Measurements from ENCODE around the gene SEMG1. TPM values are rescaled to one million over a fixed set of nuclear protein-coding genes. Genes with fewer than 3 reads are reported as not detected.

SEMG1 gene
- total RNA-seq, 1 donor from 2014 or later: not detected

DNA sequence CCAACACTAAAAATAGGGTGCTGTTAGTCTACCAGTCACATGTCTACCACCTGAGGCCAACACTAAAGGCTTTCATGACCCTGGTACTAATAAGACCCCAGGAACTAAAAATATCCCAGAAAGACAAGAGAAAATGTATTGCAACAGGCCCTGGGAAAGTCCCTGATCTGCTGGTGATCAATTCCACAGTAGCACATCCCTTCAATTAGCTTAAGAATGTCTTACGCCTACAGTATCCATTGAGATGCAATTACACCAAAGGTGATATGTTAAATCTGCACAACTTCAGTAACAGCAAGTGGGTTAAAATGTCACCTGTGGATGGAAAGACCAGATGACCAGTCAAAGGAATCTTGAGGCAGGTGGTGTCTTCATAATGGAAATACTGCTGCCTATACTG lies 3.1 kb downstream of the SEMG1 start:
- no peaks in the 10 kb centered on the region for H3K9me3 Mint-ChIP-seq
- no peaks in the 10 kb centered on the region for H3K4me1 Mint-ChIP-seq
- ATAC-seq (ENCODE audit: low read depth) (no peak), DNase-seq (no peak)
- H3K4me3 Mint-ChIP-seq: no peak overlapping the region
- ChIA-PET POLR2A (no interaction called here), CTCF (no interaction called here)
- intact Hi-C loops (cut with micrococcal nuclease): no loop called here
- H3K27ac Mint-ChIP-seq: no peak overlapping the region
- no peaks in the 10 kb centered on the region for H3K36me3 Mint-ChIP-seq (ENCODE audit: low read depth)
- H3K27me3 Mint-ChIP-seq: peaks cover 39% of the 10 kb centered on the region
- TF ChIP-seq, protein P1, sequence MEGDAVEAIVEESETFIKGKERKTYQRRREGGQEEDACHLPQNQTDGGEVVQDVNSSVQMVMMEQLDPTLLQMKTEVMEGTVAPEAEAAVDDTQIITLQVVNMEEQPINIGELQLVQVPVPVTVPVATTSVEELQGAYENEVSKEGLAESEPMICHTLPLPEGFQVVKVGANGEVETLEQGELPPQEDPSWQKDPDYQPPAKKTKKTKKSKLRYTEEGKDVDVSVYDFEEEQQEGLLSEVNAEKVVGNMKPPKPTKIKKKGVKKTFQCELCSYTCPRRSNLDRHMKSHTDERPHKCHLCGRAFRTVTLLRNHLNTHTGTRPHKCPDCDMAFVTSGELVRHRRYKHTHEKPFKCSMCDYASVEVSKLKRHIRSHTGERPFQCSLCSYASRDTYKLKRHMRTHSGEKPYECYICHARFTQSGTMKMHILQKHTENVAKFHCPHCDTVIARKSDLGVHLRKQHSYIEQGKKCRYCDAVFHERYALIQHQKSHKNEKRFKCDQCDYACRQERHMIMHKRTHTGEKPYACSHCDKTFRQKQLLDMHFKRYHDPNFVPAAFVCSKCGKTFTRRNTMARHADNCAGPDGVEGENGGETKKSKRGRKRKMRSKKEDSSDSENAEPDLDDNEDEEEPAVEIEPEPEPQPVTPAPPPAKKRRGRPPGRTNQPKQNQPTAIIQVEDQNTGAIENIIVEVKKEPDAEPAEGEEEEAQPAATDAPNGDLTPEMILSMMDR (IDR thresholded peaks at IDR 0.05): no peak

DNA sequence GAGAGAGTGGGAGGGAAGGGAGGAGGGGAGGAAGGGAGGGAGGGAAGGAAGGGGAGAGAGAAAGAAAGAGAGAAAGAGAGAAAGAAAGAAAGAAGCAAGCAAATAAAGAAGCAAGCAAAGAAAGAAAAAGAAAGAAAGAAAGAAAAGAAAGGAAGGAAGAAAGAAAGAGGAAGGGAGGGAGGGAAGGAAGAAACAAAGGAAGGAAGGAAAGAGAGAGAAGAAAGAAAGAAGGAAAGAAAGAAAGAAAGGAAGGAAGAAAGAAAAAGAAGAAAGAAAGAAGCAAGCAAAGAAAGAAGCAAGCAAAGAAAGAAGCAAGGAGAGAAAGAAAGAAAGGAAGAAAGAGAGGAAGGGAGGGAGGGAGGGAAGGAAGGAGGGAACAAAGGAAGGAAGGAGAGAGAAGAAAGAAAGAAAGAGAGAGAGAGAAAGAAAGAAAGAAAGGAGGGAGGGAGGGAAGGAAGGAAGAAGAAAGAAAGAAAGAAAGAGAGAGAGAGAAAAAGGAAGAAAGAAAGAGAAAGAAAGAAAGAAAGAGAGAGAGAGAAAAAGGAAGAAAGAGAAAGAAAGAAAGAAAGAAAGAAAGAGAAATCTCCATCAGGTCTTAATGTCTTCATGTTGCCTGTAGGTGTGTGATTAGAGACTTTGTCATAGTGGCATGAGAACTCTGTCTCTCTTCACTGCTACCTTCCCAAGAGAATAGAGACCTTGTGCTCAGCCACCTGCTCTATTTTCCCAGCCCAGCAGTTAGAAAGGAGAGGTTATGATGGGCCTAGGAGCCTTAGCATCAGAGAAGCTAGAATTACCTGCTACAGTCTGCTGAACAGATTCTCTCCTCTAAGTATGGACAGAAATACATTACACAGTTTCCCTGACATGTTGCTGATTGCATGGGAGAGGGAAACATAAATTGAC lies 5.0 kb downstream of the SEMG1 start:
- no peaks in the 10 kb centered on the region for H3K9me3 Mint-ChIP-seq
- DNase-seq (no peak), ATAC-seq (ENCODE audit: low read depth) (no peak)
- ChIA-PET CTCF (no interaction called here), POLR2A (no interaction called here)
- TF ChIP-seq, protein P1 (IDR thresholded peaks at IDR 0.05): no peak
- H3K4me1 Mint-ChIP-seq: no peaks in the 10 kb centered on the region
- intact Hi-C loops (cut with micrococcal nuclease): no loop called here
- no peak overlapping the region for H3K27ac Mint-ChIP-seq
- no peaks in the 10 kb centered on the region for H3K36me3 Mint-ChIP-seq (ENCODE audit: low read depth)
- peaks cover 31% of the 10 kb centered on the region for H3K27me3 Mint-ChIP-seq
- H3K4me3 Mint-ChIP-seq: no peak overlapping the region

DNA sequence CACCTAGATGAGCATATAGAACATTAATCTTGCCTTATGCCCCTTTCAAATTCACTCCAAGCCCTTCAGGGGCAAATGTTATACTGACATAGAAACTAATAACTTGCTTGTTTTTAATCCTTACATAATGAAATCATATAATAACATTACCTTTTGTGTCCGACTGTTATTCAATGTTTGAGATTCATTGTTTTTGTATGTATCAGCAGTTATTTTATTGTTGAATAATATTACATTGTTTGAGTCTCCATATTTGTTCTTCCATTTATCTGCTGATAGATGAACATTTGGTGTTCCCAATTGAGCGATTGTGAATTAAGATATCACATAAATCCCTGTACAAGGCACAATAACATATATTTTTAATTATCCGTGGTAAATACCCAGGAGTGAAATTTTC lies 6.0 kb downstream of the SEMG1 start:
- ChIA-PET CTCF (no interaction called here), POLR2A (no interaction called here)
- ATAC-seq (ENCODE audit: low read depth): no peak
- Mint-ChIP-seq H3K9me3 (peaks cover 3% of the 10 kb centered on the region), H3K27ac (no peak overlapping the region), H3K4me3 (no peak overlapping the region), H3K27me3 (peaks cover 25% of the 10 kb centered on the region), H3K36me3 (ENCODE audit: low read depth) (no peaks in the 10 kb centered on the region), H3K4me1 (no peaks in the 10 kb centered on the region)
- TF ChIP-seq, protein P1 (IDR thresholded peaks at IDR 0.05): no peak
- intact Hi-C loops (cut with micrococcal nuclease): no loop called here
- no peak for DNase-seq

DNA sequence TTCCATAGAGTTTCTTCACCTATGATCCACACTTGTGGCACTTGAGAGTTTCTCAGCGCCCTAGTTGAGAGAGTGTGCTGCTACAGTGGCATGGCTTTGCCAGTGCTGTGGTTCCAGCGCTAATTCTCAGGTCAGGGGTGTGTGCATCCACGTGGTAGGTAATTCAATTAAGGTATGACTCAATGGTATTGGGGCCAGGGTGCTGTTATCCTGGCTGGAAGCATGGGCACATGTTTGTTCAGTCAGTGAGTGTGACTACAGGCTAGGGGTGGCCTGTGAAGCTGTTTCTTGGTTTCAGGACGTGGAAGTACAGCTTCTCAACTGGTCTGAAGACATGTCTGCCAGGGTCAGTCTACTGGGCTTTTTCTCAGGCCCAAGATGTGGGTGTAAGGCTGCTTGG lies 11.3 kb downstream of the SEMG1 start:
- ATAC-seq (ENCODE audit: low read depth) (no peak), DNase-seq (no peak)
- H3K27me3 Mint-ChIP-seq: peaks cover 23% of the 10 kb centered on the region
- ChIA-PET CTCF (no interaction called here), POLR2A (no interaction called here)
- H3K27ac Mint-ChIP-seq: no peak overlapping the region
- peaks cover 3% of the 10 kb centered on the region for H3K9me3 Mint-ChIP-seq
- H3K4me3 Mint-ChIP-seq: no peak overlapping the region
- intact Hi-C loops (cut with micrococcal nuclease): no loop called here
- no peaks in the 10 kb centered on the region for H3K36me3 Mint-ChIP-seq (ENCODE audit: low read depth)
- TF ChIP-seq, protein P1 (IDR thresholded peaks at IDR 0.05): no peak
- H3K4me1 Mint-ChIP-seq: no peaks in the 10 kb centered on the region

DNA sequence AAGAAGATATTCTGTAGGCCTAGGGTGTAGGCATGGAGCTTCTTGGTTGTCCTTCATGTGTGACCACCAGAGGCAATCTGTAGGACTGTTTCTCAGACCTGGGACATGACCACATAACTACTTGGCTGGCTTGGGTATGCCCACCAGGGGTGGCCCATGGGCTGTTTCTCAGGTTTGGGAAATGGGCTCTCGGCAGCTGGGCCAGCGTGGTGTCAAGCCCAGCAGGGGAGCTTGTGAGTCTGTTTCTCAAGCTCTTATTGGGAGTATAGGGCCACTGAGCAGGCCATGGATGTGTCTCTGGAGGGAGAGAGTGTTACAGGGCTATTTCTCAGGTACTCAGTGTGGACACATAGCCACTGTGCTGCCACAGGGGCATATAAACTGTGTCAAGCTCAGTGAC lies 11.8 kb downstream of the SEMG1 start:
- H3K27me3 Mint-ChIP-seq: peaks cover 23% of the 10 kb centered on the region
- no peak overlapping the region for H3K27ac Mint-ChIP-seq
- DNase-seq: no peak
- peaks cover 3% of the 10 kb centered on the region for H3K9me3 Mint-ChIP-seq
- ATAC-seq (ENCODE audit: low read depth): no peak
- intact Hi-C loops (cut with micrococcal nuclease): no loop called here
- ChIA-PET POLR2A (no interaction called here), CTCF (no interaction called here)
- H3K4me1 Mint-ChIP-seq: no peaks in the 10 kb centered on the region
- H3K36me3 Mint-ChIP-seq (ENCODE audit: low read depth): no peaks in the 10 kb centered on the region
- H3K4me3 Mint-ChIP-seq: no peak overlapping the region
- TF ChIP-seq, protein P1 (IDR thresholded peaks at IDR 0.05): no peak

Measured in activated B cell treated with CpG ODN at 0.5 μM for 24 hours (primary cell).